IMR-90 (cell line): ENCODE results near the gene CREB1. TPM values are rescaled to one million over a fixed set of nuclear protein-coding genes. Genes with fewer than 3 reads are reported as not detected.
A peak's percentile ranks its signal among the peaks of the same experiment; 100 is the strongest.

Source experiments
- ATAC-seq: fragments of 200-7000 bp; cut with Tn5 transposase; 2 replicates; pipeline ENCODE4 v1.9.1; 2020; ENCODE audit warnings: low read depth, mild to moderate bottlenecking, moderate library complexity
- BruUV-seq: library from RNA; stranded (reverse); fragments of 400-500 nt; replicated peaks from 2 replicates; lab custom pipeline; 2021; lab: Mats Ljungman, UMichigan
- CTCF ChIA-PET: fragments of 300-600 bp; formaldehyde crosslinking; extraction: SDS; loops from one replicate; lab custom pipeline; 2021; ENCODE audit warnings: antibody characterized with exemption; lab: Yijun Ruan, JAX
- POLR2A ChIA-PET: fragments of 300-600 bp; sonication (Branson Sonifier 250); formaldehyde crosslinking; loops from one replicate; lab custom pipeline; 2022; ENCODE audit warnings: antibody characterized with exemption; ENCODE audit not compliant: unreplicated experiment; lab: Charles Lee
- DNase-seq: peaks from one replicate; pipeline ENCODE4 v3.0.0; 2013
- H2AFZ ChIP-seq: replicated peaks from 2 replicates; pipeline ENCODE3; 2013; ENCODE audit warnings: low read length, mild to moderate bottlenecking; ENCODE audit not compliant: poor library complexity
- H2AK5ac ChIP-seq: 2 replicates; pipeline ENCODE4 v1.6.1; 2013; ENCODE audit warnings: low read depth, low read length, inconsistent platforms
- H2AK9ac ChIP-seq: replicated peaks from 2 replicates; pipeline ENCODE3; 2013; ENCODE audit warnings: mild to moderate bottlenecking, low read depth, low read length, moderate library complexity; ENCODE audit not compliant: poor library complexity
- H2BK120ac ChIP-seq: 2 replicates; pipeline ENCODE4 v1.6.1; 2013; ENCODE audit warnings: low read depth, low read length, inconsistent platforms
- H2BK15ac ChIP-seq: 3 replicates; pipeline ENCODE4 v1.6.1; 2013; ENCODE audit warnings: low read depth, low read length, inconsistent platforms
- H2BK20ac ChIP-seq: 2 replicates; pipeline ENCODE4 v1.6.1; 2013; ENCODE audit warnings: low read depth, mild to moderate bottlenecking, inconsistent platforms, low read length, moderate library complexity
- H2BK5ac ChIP-seq: 2 replicates; pipeline ENCODE4 v1.6.1; 2013; ENCODE audit warnings: mild to moderate bottlenecking, low read depth, low read length, inconsistent platforms; ENCODE audit not compliant: poor library complexity, severe bottlenecking
- H3K14ac ChIP-seq: replicated peaks from 2 replicates; pipeline ENCODE4 v1.6.1; 2013; ENCODE audit warnings: low read depth, low read length, inconsistent platforms
- H3K18ac ChIP-seq: 2 replicates; pipeline ENCODE4 v1.6.1; 2013; ENCODE audit warnings: low read depth, low read length, control low read depth
- H3K23ac ChIP-seq: 2 replicates; pipeline ENCODE4 v1.6.1; 2013; ENCODE audit warnings: low read depth, low read length, inconsistent platforms
- H3K27ac ChIP-seq: 2 replicates; pipeline ENCODE4 v1.5.1; 2013; ENCODE audit warnings: mild to moderate bottlenecking, control low read depth, low read length; ENCODE audit not compliant: insufficient read depth
- H3K27me3 ChIP-seq: 2 replicates; pipeline ENCODE4 v1.6.1; 2013; ENCODE audit warnings: low read length; ENCODE audit not compliant: control insufficient read depth, insufficient read depth
- H3K36me3 ChIP-seq: 2 replicates; pipeline ENCODE4 v1.6.1; 2013; ENCODE audit warnings: low read length, mixed read lengths; ENCODE audit not compliant: control insufficient read depth, insufficient read depth
- H3K4ac ChIP-seq: 2 replicates; pipeline ENCODE4 v1.6.1; 2013; ENCODE audit warnings: low read depth, low read length, inconsistent platforms
- H3K4me1 ChIP-seq: 2 replicates; pipeline ENCODE4 v1.6.1; 2013; ENCODE audit warnings: low read length, mixed read lengths; ENCODE audit not compliant: control insufficient read depth, insufficient read depth
- H3K4me2 ChIP-seq: 2 replicates; pipeline ENCODE4 v1.6.1; 2013; ENCODE audit warnings: low read depth, mild to moderate bottlenecking, control low read depth, low read length, moderate library complexity
- H3K4me3 ChIP-seq: 2 replicates; pipeline ENCODE4 v1.5.1; 2013; ENCODE audit warnings: low read depth, mild to moderate bottlenecking, control low read depth, low read length, moderate library complexity; ENCODE audit not compliant: insufficient read depth
- H3K56ac ChIP-seq: 2 replicates; pipeline ENCODE4 v1.6.1; 2013; ENCODE audit warnings: low read length, inconsistent platforms; ENCODE audit not compliant: insufficient read depth; ENCODE audit errors: extremely low read depth
- H3K79me1 ChIP-seq, 2 experiments: 2 replicates each; pipeline ENCODE4 v1.6.1; 2013; ENCODE audit warnings: low read length in 2 of 2, inconsistent platforms in 1 of 2, low read depth in 1 of 2
- H3K9ac ChIP-seq: 2 replicates; pipeline ENCODE4 v1.6.1; 2013; ENCODE audit warnings: low read depth, low read length, control low read depth
- H3K9me1 ChIP-seq: 2 replicates; pipeline ENCODE4 v1.6.1; 2013; ENCODE audit warnings: low read length, inconsistent platforms; ENCODE audit not compliant: insufficient read depth
- H3K9me3 ChIP-seq: 2 replicates; pipeline ENCODE4 v1.6.1; 2013; ENCODE audit warnings: low read length; ENCODE audit not compliant: control insufficient read depth, insufficient read depth
- H4K20me1 ChIP-seq: 2 replicates; pipeline ENCODE4 v1.6.1; 2013; ENCODE audit warnings: low read length, inconsistent platforms; ENCODE audit not compliant: insufficient read depth
- H4K5ac ChIP-seq: 2 replicates; pipeline ENCODE4 v1.6.1; 2013; ENCODE audit warnings: mild to moderate bottlenecking, low read depth, low read length, control low read depth
- H4K8ac ChIP-seq, 2 experiments: 2 replicates each; pipeline ENCODE4 v1.6.1; 2013; ENCODE audit warnings: low read depth in 2 of 2, low read length in 2 of 2, control low read depth in 1 of 2, inconsistent platforms in 1 of 2
- H4K91ac ChIP-seq: 2 replicates; pipeline ENCODE4 v1.6.1; 2013; ENCODE audit warnings: low read depth, low read length, inconsistent platforms; ENCODE audit not compliant: insufficient read depth
- MAZ ChIP-seq: IDR thresholded peaks from 2 replicates; pipeline ENCODE4 v1.6.1; 2012; ENCODE audit warnings: low read depth, mild to moderate bottlenecking, low read length, improper control_type of control experiment, moderate library complexity, borderline replicate concordance
- WGBS, 2 experiments: methylation state at CpG; one replicate each; pipeline versions ENCODE4 v1.1.5 to v1.1.7; 2013; ENCODE audit warnings: missing lambda C conversion rate in 2 of 2; ENCODE audit not compliant: insufficient read length in 1 of 2; ENCODE audit errors: extremely low coverage in 2 of 2; 5-methylcytosine and 5-hydroxymethylcytosine counted together
- dilution Hi-C: fragments of 300-500 bp; cut with HindIII; formaldehyde crosslinking; loops from one replicate; pipeline ENCODE4 v1.14.3; 2018; ENCODE audit warnings: low sequenced_read_pairs; ENCODE audit not compliant: unreplicated experiment
- in situ Hi-C: fragments of 300-500 bp; cut with MboI; formaldehyde crosslinking; loops from 3 replicates; pipeline ENCODE4 v1.14.3; 2019; ENCODE audit warnings: low sequenced_read_pairs, inconsistent platforms, mixed read lengths
- intact Hi-C: fragments of 100-400 bp; cut with micrococcal nuclease; formaldehyde crosslinking; loops from 2 replicates; pipeline ENCODE4 v1.10.0; 2022
- polyA plus RNA-seq, 3 experiments: library from polyadenylated mRNA; depleted of rRNA; stranded (reverse); fragments of >200 nt; gene quantifications; 2 replicates each; pipeline ENCODE4 v1.2.3, GENCODE V29; 2012; ENCODE audit warnings: low replicate concordance in 1 of 3
- total RNA-seq: library from RNA; depleted of rRNA; stranded (reverse); fragments of >200 nt; gene quantifications from 2 replicates; pipeline ENCODE4 v1.2.3, GENCODE V29; 2012
- TF ChIP-seq, protein P1 (sequence below): fragments of 150-350 bp; IDR thresholded peaks from 2 replicates; pipeline ENCODE4 v1.6.1; 2016; ENCODE audit warnings: low read depth, mild to moderate bottlenecking, low read length, moderate library complexity, borderline replicate concordance
- TF ChIP-seq, protein P2 (sequence below): conservative IDR thresholded peaks from 2 replicates; pipeline ENCODE4 v1.5.1; 2012; ENCODE audit warnings: mild to moderate bottlenecking, low read depth, low read length, improper control_type of control experiment

The CREB1 gene
- total and polyA plus RNA-seq, 2 of the 4 experiments (the other 2 are of a cell fraction) = 22.4 to 94.5 TPM

DNA sequence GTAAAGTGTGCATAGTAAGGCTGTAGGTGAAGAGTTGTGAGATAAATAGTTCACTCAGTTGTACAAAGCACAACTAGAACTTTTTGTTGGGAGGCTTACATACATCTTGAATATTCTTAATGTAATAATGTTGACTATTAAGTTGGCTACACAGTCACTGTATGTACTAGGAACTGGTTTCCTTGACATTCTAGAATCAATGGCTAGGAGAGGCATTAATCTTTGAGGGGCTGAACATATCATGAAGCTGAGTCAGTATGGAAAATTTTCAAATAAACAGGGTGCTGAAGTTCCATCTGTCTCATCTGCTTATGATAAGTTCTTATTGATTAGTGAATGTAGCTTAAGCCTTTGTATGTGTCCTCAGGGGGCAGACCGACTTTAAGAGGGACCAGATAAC lies 72.0 kb downstream of the CREB1 start:
- Histone ChIP-seq H3K36me3 (peaks cover 12% of the 10 kb centered on the region), H4K8ac (no peak overlapping the region), H3K56ac (no peak overlapping the region), H3K18ac (no peak overlapping the region), H2AFZ (no peak overlapping the region), H3K27me3 (no peaks in the 10 kb centered on the region), H2BK15ac (no peak overlapping the region), H4K5ac (no peak overlapping the region), H2AK5ac (no peak overlapping the region), H3K14ac (no peak overlapping the region), H3K27ac (no peak overlapping the region), H3K9ac (no peak overlapping the region), H3K9me1 (no peaks in the 10 kb centered on the region; the same call in 1 of the 2 replicates), H2BK20ac (no peak overlapping the region), H3K23ac (no peak overlapping the region), H4K91ac (no peak overlapping the region), H3K4me3 (no peak overlapping the region), H2AK9ac (no peak overlapping the region), H3K4me2 (no peak overlapping the region), H3K79me1 (peaks cover 4 to 7% of the 10 kb centered on the region in 2 experiments; a peak in 3 of 4 replicates), H3K9me3 (no peaks in the 10 kb centered on the region), H3K4me1 (0 out of 2 replicates have a peak, but pooled peaks cover 3% of the 10 kb centered on the region), H4K20me1 (no peaks in the 10 kb centered on the region), H2BK5ac (no peak overlapping the region), H3K4ac (no peak overlapping the region), H2BK120ac (no peak overlapping the region)
- TF ChIP-seq, protein P1, sequence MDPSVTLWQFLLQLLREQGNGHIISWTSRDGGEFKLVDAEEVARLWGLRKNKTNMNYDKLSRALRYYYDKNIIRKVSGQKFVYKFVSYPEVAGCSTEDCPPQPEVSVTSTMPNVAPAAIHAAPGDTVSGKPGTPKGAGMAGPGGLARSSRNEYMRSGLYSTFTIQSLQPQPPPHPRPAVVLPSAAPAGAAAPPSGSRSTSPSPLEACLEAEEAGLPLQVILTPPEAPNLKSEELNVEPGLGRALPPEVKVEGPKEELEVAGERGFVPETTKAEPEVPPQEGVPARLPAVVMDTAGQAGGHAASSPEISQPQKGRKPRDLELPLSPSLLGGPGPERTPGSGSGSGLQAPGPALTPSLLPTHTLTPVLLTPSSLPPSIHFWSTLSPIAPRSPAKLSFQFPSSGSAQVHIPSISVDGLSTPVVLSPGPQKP = no peak
- no peak for TF ChIP-seq MAZ
- TF ChIP-seq, protein P2, sequence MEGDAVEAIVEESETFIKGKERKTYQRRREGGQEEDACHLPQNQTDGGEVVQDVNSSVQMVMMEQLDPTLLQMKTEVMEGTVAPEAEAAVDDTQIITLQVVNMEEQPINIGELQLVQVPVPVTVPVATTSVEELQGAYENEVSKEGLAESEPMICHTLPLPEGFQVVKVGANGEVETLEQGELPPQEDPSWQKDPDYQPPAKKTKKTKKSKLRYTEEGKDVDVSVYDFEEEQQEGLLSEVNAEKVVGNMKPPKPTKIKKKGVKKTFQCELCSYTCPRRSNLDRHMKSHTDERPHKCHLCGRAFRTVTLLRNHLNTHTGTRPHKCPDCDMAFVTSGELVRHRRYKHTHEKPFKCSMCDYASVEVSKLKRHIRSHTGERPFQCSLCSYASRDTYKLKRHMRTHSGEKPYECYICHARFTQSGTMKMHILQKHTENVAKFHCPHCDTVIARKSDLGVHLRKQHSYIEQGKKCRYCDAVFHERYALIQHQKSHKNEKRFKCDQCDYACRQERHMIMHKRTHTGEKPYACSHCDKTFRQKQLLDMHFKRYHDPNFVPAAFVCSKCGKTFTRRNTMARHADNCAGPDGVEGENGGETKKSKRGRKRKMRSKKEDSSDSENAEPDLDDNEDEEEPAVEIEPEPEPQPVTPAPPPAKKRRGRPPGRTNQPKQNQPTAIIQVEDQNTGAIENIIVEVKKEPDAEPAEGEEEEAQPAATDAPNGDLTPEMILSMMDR = no peak
- dilution Hi-C loops = no loop called here
- DNase-seq = peak; percentile 35
- WGBS, 2 experiments = no CpG with 5 or more reads among the region's 1 CpG
- ChIA-PET POLR2A (interaction anchor here (0.7 kb wide), 2 partner anchors 34 to 81 kb away, joined by 3 to 5 read pairs; no protein-coding TSS in a partner anchor), CTCF (no interaction called here)
- ATAC-seq = peak; percentile 51
- in situ Hi-C loops = no loop called here
- TSS peak; percentile 6 for BruUV-seq
- intact Hi-C loops = no loop called here
